GM12892 (cell line): ENCODE results near the gene TOP2B.

ENCODE experiments used
- POLR2AphosphoS5 ChIP-seq: IDR thresholded peaks from 2 replicates; pipeline ENCODE4 v1.6.1; 2011; ENCODE audit warnings: low read depth, low read length, control low read depth
- TAF1 ChIP-seq: IDR thresholded peaks from 2 replicates; pipeline ENCODE4 v1.6.1; 2011; ENCODE audit warnings: low read depth, mild to moderate bottlenecking, control low read depth, low read length, borderline replicate concordance

DNA sequence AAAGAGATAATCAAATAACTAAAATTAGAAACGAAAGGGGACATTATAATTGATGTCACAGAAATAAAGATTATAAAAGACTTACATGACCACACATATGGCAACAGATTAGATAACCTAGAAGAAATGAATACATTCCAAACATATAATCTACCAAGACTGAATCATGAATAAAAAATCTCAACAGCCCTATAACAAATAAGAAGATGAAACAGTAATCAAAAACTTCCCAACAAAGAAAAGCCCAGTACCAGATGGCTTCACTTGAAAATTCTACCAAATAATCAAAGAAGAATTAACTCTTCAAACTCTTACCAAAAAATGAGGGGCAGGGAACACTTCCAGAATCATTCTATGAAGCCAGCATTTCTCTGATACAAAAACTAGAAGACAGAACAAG lies 11.8 kb downstream of the TOP2B start:
- TF ChIP-seq TAF1: no peak
- no peak for TF ChIP-seq POLR2AphosphoS5
